Endometrial microvascular endothelial cells (primary cell): ENCODE results near the gene CHAF1B. TPM values are rescaled to one million over a fixed set of nuclear protein-coding genes. Genes with fewer than 3 reads are reported as not detected.

ENCODE experiments used
- in situ Hi-C: cut with HindIII; loops from 2 replicates; pipeline ENCODE4 v1.10.0; 2017; ENCODE audit warnings: low sequenced_read_pairs, low pct_unique_long_range_greater_than_20kb; ENCODE audit errors: inconsistent ontology term
- total RNA-seq: library from RNA; depleted of rRNA; stranded (reverse); fragments of >200 nt; gene quantifications from one replicate; pipeline ENCODE4 v1.2.3, GENCODE V29; 2015; ENCODE audit errors: inconsistent ontology term

CHAF1B gene
- total RNA-seq, 1 donor from 2014 or later = 12.2 TPM

- in situ Hi-C loops = no loop called here
These were observed 37.3 kb downstream of the CHAF1B start for GRCh38 chr21:36422279-36423098.

GRCh38 chr21:36423771-36424433, 38.7 kb downstream of the CHAF1B start:
- in situ Hi-C loops = no loop called here

- in situ Hi-C loops = no loop called here
These were observed 39.4 kb downstream of the CHAF1B start for GRCh38 chr21:36424592-36424991.

GRCh38 chr21:36425286-36425685, 40.1 kb downstream of the CHAF1B start:
- in situ Hi-C loops = no loop called here

- in situ Hi-C loops = no loop called here
These were observed 42.3 kb downstream of the CHAF1B start for GRCh38 chr21:36427502-36427901.

GRCh38 chr21:36428761-36429432, 43.7 kb downstream of the CHAF1B start:
- in situ Hi-C loops = no loop called here

- in situ Hi-C loops = no loop called here
These were observed 44.9 kb downstream of the CHAF1B start for GRCh38 chr21:36429947-36430546.

- in situ Hi-C loops = no loop called here
These were observed 45.6 kb downstream of the CHAF1B start for GRCh38 chr21:36430841-36431240.

- in situ Hi-C loops = no loop called here
These were observed 46.1 kb downstream of the CHAF1B start for GRCh38 chr21:36431252-36431651.

- in situ Hi-C loops = no loop called here
These were observed 48.0 kb downstream of the CHAF1B start for GRCh38 chr21:36433059-36433709.

GRCh38 chr21:36434144-36434543, 49.0 kb downstream of the CHAF1B start:
- in situ Hi-C loops = no loop called here

GRCh38 chr21:36436829-36437744, 51.9 kb downstream of the CHAF1B start:
- in situ Hi-C loops = no loop called here

GRCh38 chr21:36437745-36438128, 52.5 kb downstream of the CHAF1B start:
- in situ Hi-C loops = no loop called here

GRCh38 chr21:36441715-36442114, 56.5 kb downstream of the CHAF1B start:
- in situ Hi-C loops = no loop called here

GRCh38 chr21:36446301-36446700, 61.1 kb downstream of the CHAF1B start:
- in situ Hi-C loops = no loop called here

GRCh38 chr21:36450511-36450910, 65.3 kb downstream of the CHAF1B start:
- in situ Hi-C loops = no loop called here

GRCh38 chr21:36451506-36451905, 66.3 kb downstream of the CHAF1B start:
- in situ Hi-C loops = no loop called here

GRCh38 chr21:36452281-36452825, 67.2 kb downstream of the CHAF1B start:
- in situ Hi-C loops = no loop called here
